Measurements from ENCODE around the gene PARD3B. TPM values are rescaled to one million over a fixed set of nuclear protein-coding genes. Genes with fewer than 3 reads are reported as not detected.

PARD3B gene
- total RNA-seq, 4 donors from 2014 or later = 21.8 to 85.6 (median 36.1) TPM

GRCh38 chr2:205296959-205297358 lies 751.7 kb downstream of the PARD3B start:
- Histone ChIP-seq H3K27me3 (no peaks in the 10 kb centered on the region), H3K27ac (no peak overlapping the region), H3K9me3 (no peaks in the 10 kb centered on the region), H3K4me1 (no peaks in the 10 kb centered on the region), H3K4me3 (no peak overlapping the region), H3K36me3 (no peaks in the 10 kb centered on the region)
- no peak for DNase-seq
- TF ChIP-seq, protein P1, sequence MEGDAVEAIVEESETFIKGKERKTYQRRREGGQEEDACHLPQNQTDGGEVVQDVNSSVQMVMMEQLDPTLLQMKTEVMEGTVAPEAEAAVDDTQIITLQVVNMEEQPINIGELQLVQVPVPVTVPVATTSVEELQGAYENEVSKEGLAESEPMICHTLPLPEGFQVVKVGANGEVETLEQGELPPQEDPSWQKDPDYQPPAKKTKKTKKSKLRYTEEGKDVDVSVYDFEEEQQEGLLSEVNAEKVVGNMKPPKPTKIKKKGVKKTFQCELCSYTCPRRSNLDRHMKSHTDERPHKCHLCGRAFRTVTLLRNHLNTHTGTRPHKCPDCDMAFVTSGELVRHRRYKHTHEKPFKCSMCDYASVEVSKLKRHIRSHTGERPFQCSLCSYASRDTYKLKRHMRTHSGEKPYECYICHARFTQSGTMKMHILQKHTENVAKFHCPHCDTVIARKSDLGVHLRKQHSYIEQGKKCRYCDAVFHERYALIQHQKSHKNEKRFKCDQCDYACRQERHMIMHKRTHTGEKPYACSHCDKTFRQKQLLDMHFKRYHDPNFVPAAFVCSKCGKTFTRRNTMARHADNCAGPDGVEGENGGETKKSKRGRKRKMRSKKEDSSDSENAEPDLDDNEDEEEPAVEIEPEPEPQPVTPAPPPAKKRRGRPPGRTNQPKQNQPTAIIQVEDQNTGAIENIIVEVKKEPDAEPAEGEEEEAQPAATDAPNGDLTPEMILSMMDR (IDR thresholded peaks at IDR 0.05) = no peak
- no peak for TF ChIP-seq POLR2A (IDR thresholded peaks at IDR 0.05)
- intact Hi-C loops (cut with DNase I; ENCODE audit: low total_unique reads) = no loop called here

GRCh38 chr2:205297368-205297767 lies 752.1 kb downstream of the PARD3B start:
- no peak for TF ChIP-seq POLR2A (IDR thresholded peaks at IDR 0.05)
- TF ChIP-seq, protein P1 (IDR thresholded peaks at IDR 0.05) = no peak
- no peaks in the 10 kb centered on the region for H3K36me3 ChIP-seq
- H3K27me3 ChIP-seq = no peaks in the 10 kb centered on the region
- no peak overlapping the region for H3K27ac ChIP-seq
- no peaks in the 10 kb centered on the region for H3K4me1 ChIP-seq
- H3K4me3 ChIP-seq = no peak overlapping the region
- no peak for DNase-seq
- no peaks in the 10 kb centered on the region for H3K9me3 ChIP-seq
- intact Hi-C loops (cut with DNase I; ENCODE audit: low total_unique reads) = no loop called here

DNA sequence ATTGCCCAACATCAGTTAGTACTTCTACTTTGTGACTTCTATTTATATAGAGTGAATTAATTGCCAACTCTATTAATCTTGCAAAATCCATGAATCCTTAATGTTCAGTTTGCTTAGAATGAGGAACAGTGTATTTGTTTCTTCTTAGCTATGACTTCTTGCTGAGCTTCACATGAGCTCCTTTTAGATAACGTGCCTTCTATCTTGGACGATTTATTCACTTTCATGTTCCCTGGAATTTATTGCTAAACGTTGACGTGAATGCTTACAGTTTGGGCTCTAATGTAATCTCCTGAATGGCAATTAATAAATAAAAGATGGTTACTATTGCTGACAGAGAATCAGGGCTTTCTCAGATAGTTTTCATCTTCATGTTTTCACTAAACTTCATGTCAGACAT lies 752.6 kb downstream of the PARD3B start:
- no peak for TF ChIP-seq POLR2A (IDR thresholded peaks at IDR 0.05)
- TF ChIP-seq, protein P1 (IDR thresholded peaks at IDR 0.05) = no peak
- no peak overlapping the region for H3K4me3 ChIP-seq
- H3K27me3 ChIP-seq = no peaks in the 10 kb centered on the region
- no peaks in the 10 kb centered on the region for H3K4me1 ChIP-seq
- intact Hi-C loops (cut with DNase I; ENCODE audit: low total_unique reads) = no loop called here
- H3K36me3 ChIP-seq = no peaks in the 10 kb centered on the region
- H3K27ac ChIP-seq = no peak overlapping the region
- H3K9me3 ChIP-seq = no peaks in the 10 kb centered on the region
- no peak for DNase-seq

DNA sequence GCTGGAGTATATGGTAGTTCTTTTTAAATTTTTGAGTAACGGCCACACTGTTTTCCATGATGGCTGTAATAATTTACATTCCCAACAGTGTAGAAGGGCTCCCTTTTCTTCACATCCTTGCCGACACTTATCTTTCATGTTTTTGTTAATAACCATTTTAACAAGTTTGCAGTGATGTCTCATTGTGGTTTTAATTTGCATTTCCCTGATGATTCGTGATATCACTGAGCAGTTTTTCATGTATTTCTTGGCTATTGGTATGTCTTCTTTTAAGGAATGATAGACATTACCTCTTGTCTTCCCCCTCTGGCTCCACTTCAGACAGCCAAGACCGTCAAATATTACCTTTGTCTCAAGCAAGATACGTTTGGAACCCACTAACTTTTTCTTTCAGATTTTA lies 765.9 kb downstream of the PARD3B start:
- H3K4me1 ChIP-seq = no peaks in the 10 kb centered on the region
- TF ChIP-seq, protein P1 (IDR thresholded peaks at IDR 0.05) = no peak
- TF ChIP-seq POLR2A (IDR thresholded peaks at IDR 0.05) = no peak
- intact Hi-C loops (cut with DNase I; ENCODE audit: low total_unique reads) = no loop called here
- H3K27me3 ChIP-seq = no peaks in the 10 kb centered on the region
- DNase-seq = no peak
- no peak overlapping the region for H3K27ac ChIP-seq
- H3K36me3 ChIP-seq = no peaks in the 10 kb centered on the region
- H3K9me3 ChIP-seq = no peaks in the 10 kb centered on the region
- no peak overlapping the region for H3K4me3 ChIP-seq

DNA sequence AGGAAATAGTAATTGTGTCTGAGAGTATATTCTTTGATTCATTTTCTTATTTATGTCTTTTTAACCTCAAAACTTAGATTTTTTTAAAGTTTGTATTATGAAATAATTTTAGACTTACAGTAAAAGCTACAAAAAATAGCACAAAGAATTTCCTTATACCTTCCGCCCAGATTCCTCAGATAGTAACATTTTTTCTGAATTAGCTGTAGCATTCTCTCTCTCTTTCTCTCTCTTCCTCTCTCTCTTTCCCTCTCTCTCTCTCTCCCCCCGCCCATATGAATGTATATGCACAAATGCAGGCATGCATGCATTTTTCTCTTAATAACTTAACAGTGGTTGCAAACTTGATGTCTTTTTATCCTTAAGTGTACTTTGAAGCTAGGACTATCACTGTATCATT lies 776.0 kb downstream of the PARD3B start:
- TF ChIP-seq POLR2A (IDR thresholded peaks at IDR 0.05) = no peak
- TF ChIP-seq, protein P1 (IDR thresholded peaks at IDR 0.05) = no peak
- Histone ChIP-seq H3K36me3 (no peaks in the 10 kb centered on the region), H3K27me3 (no peaks in the 10 kb centered on the region), H3K9me3 (no peaks in the 10 kb centered on the region), H3K4me3 (no peak overlapping the region), H3K27ac (no peak overlapping the region), H3K4me1 (no peaks in the 10 kb centered on the region)
- intact Hi-C loops (cut with DNase I; ENCODE audit: low total_unique reads) = no loop called here
- DNase-seq = no peak
